Lower lobe of right lung (tissue), 2 donors: ENCODE measurements around the gene CCR5. TPM values are rescaled to one million over a fixed set of nuclear protein-coding genes. Genes with fewer than 3 reads are reported as not detected.
"Not testable (repeated sequence)": the region's sequence is repeated elsewhere in the genome, so short reads cannot be mapped to it uniquely, and the experiment has no call there.

ENCODE experiments used
- ATAC-seq, 2 donors: fragments of 200-7000 bp; cut with Tn5 transposase; one replicate each; pipeline ENCODE4 v1.9.1; 2020 to 2022; ENCODE audit warnings: mild to moderate bottlenecking in 2 of 2, moderate library complexity in 2 of 2
- DNase-seq: peaks from one replicate; pipeline ENCODE4 v3.0.0-alpha.2; 2020
- H3K27ac ChIP-seq: fragments of 200-600 bp; one replicate; pipeline ENCODE4 v1.8.0; 2022
- H3K27me3 ChIP-seq: fragments of 200-600 bp; one replicate; pipeline ENCODE4 v1.8.0; 2022; ENCODE audit warnings: low read depth
- H3K36me3 ChIP-seq: fragments of 200-600 bp; one replicate; pipeline ENCODE4 v1.8.0; 2022; ENCODE audit warnings: mild to moderate bottlenecking
- H3K4me1 ChIP-seq: fragments of 200-600 bp; one replicate; pipeline ENCODE4 v1.8.0; 2022
- H3K4me3 ChIP-seq: fragments of 200-600 bp; one replicate; pipeline ENCODE4 v1.8.0; 2022; ENCODE audit warnings: mild to moderate bottlenecking
- H3K9me3 ChIP-seq: fragments of 200-600 bp; one replicate; pipeline ENCODE4 v1.8.0; 2022
- CTCF ChIP-seq: fragments of 200-600 bp; IDR thresholded peaks from one replicate; pipeline ENCODE4 v1.8.0; 2022; ENCODE audit warnings: antibody characterized with exemption, mild to moderate bottlenecking
- intact Hi-C: fragments of 100-400 bp; cut with DNase I; formaldehyde crosslinking; loops from one replicate; pipeline ENCODE4 v1.11.0; 2022
- total RNA-seq: library from RNA; stranded (reverse); fragmentation: NEBNext Ultra II Directional; extraction: Animal tissue kit (Norgen Biotek cat#: 25700); gene quantifications from one replicate; pipeline ENCODE4 v1.2.1, GENCODE V29; 2021
- donor health status: DM: no; HTN: yes; CAD: no; lungs with severe emphysema.

The CCR5 gene
- total RNA-seq, 1 donor from 2014 or later: 5.3 TPM

- intact Hi-C loops: no loop called here
- no peaks in the 10 kb centered on the region for H3K27me3 ChIP-seq
- H3K9me3 ChIP-seq: no peaks in the 10 kb centered on the region
- ATAC-seq: peak in 1 of 2 donors; percentile 27
- peaks cover 55% of the 10 kb centered on the region for H3K4me1 ChIP-seq
- TF ChIP-seq CTCF: no peak
- DNase-seq: no peak
- no peak overlapping the region for H3K4me3 ChIP-seq
- no peaks in the 10 kb centered on the region for H3K36me3 ChIP-seq
- H3K27ac ChIP-seq: no peak overlapping the region
These were observed 28.8 kb downstream of the CCR5 start for GRCh38 chr3:46399557-46399956.

GRCh38 chr3:46400000-46400734, 29.4 kb downstream of the CCR5 start:
- no peak for TF ChIP-seq CTCF
- H3K27me3 ChIP-seq: no peaks in the 10 kb centered on the region
- ATAC-seq (peak; percentile 59 to 72), DNase-seq (no peak)
- H3K4me3 ChIP-seq: no peak overlapping the region
- no peaks in the 10 kb centered on the region for H3K36me3 ChIP-seq
- no peak overlapping the region for H3K27ac ChIP-seq
- H3K4me1 ChIP-seq: peaks cover 55% of the 10 kb centered on the region
- no peaks in the 10 kb centered on the region for H3K9me3 ChIP-seq
- intact Hi-C loops: no loop called here

- Histone ChIP-seq H3K4me1 (peaks cover 55% of the 10 kb centered on the region), H3K27ac (no peak overlapping the region), H3K27me3 (no peaks in the 10 kb centered on the region), H3K9me3 (no peaks in the 10 kb centered on the region), H3K4me3 (no peak overlapping the region), H3K36me3 (no peaks in the 10 kb centered on the region)
- intact Hi-C loops: no loop called here
- no peak for ATAC-seq
- DNase-seq: no peak
- no peak for TF ChIP-seq CTCF
These were observed 30.1 kb downstream of the CCR5 start for GRCh38 chr3:46400846-46401245.

GRCh38 chr3:46401579-46401978, 30.8 kb downstream of the CCR5 start:
- no peaks in the 10 kb centered on the region for H3K27me3 ChIP-seq
- ATAC-seq: no peak
- no peaks in the 10 kb centered on the region for H3K36me3 ChIP-seq
- TF ChIP-seq CTCF: no peak
- no peak overlapping the region for H3K4me3 ChIP-seq
- H3K27ac ChIP-seq: no peak overlapping the region
- DNase-seq: no peak
- H3K9me3 ChIP-seq: no peaks in the 10 kb centered on the region
- H3K4me1 ChIP-seq: peaks cover 55% of the 10 kb centered on the region
- intact Hi-C loops: no loop called here

GRCh38 chr3:46402902-46403301, 32.2 kb downstream of the CCR5 start:
- H3K4me3 ChIP-seq, H3K36me3 ChIP-seq, intact Hi-C loops, DNase-seq, H3K9me3 ChIP-seq, ATAC-seq, H3K27ac ChIP-seq, H3K27me3 ChIP-seq: not testable (repeated sequence)
- peaks cover 59% of the 10 kb centered on the region for H3K4me1 ChIP-seq

- DNase-seq (peak; percentile 69), ATAC-seq (peak; percentile 80 to 82)
- intact Hi-C loops: no loop called here
- TF ChIP-seq CTCF: no peak
- no peaks in the 10 kb centered on the region for H3K9me3 ChIP-seq
- peaks cover 60% of the 10 kb centered on the region for H3K4me1 ChIP-seq
- peak overlapping the region; percentile 49 for H3K4me3 ChIP-seq
- no peaks in the 10 kb centered on the region for H3K36me3 ChIP-seq
- peak overlapping the region; percentile 85 for H3K27ac ChIP-seq
- H3K27me3 ChIP-seq: no peaks in the 10 kb centered on the region
These were observed 34.7 kb downstream of the CCR5 start for GRCh38 chr3:46405301-46406019.
